ENCODE results near the gene DCAF15.
"Not testable (repeated sequence)": the region's sequence is repeated elsewhere in the genome, so short reads cannot be mapped to it uniquely, and the experiment has no call there.

Gene DCAF15

GRCh38 chr19:13959962-13960862 is 7.9 kb downstream of the DCAF15 start:
- no peak for DNase-seq (ENCODE audit: low read depth in 2 of 2)

GRCh38 chr19:13960863-13961784 is 8.8 kb downstream of the DCAF15 start:
- DNase-seq (ENCODE audit: low read depth in 2 of 2), result no peak

- DNase-seq (ENCODE audit: low read depth in 2 of 2), result no peak
These were observed 9.8 kb downstream of the DCAF15 start for GRCh38 chr19:13961826-13962698.

- DNase-seq (ENCODE audit: low read depth in 2 of 2), result no peak
These were observed 10.6 kb downstream of the DCAF15 start for GRCh38 chr19:13962699-13963602.

- DNase-seq (ENCODE audit: low read depth in 2 of 2), result no peak
These were observed 11.3 kb downstream of the DCAF15 start for GRCh38 chr19:13963603-13964105.

- DNase-seq (ENCODE audit: low read depth in 2 of 2), result no peak
These were observed 12.5 kb downstream of the DCAF15 start for GRCh38 chr19:13964776-13965175.

- no peak for DNase-seq (ENCODE audit: low read depth in 2 of 2)
These were observed 13.1 kb downstream of the DCAF15 start for GRCh38 chr19:13965377-13965896.

- DNase-seq (ENCODE audit: low read depth in 2 of 2), result no peak
These were observed 13.8 kb downstream of the DCAF15 start for GRCh38 chr19:13965926-13966683.

- DNase-seq (ENCODE audit: low read depth in 2 of 2), result no peak
These were observed 14.4 kb downstream of the DCAF15 start for GRCh38 chr19:13966684-13967128.

GRCh38 chr19:13967206-13967605 is 14.9 kb downstream of the DCAF15 start:
- not testable (repeated sequence) for DNase-seq (ENCODE audit: low read depth in 2 of 2)

- DNase-seq (ENCODE audit: low read depth in 2 of 2), result no peak
These were observed 16.1 kb downstream of the DCAF15 start for GRCh38 chr19:13968383-13968935.

- no peak for DNase-seq (ENCODE audit: low read depth in 2 of 2)
These were observed 16.7 kb downstream of the DCAF15 start for GRCh38 chr19:13968999-13969398.

GRCh38 chr19:13969897-13970296 is 17.6 kb downstream of the DCAF15 start:
- no peak for DNase-seq (ENCODE audit: low read depth in 2 of 2)

GRCh38 chr19:13971868-13972267 is 19.6 kb downstream of the DCAF15 start:
- DNase-seq (ENCODE audit: low read depth in 2 of 2), result not testable (repeated sequence)

- no peak for DNase-seq (ENCODE audit: low read depth in 2 of 2)
These were observed 20.3 kb downstream of the DCAF15 start for GRCh38 chr19:13972368-13973155.

GRCh38 chr19:13973479-13973878 is 21.2 kb downstream of the DCAF15 start:
- DNase-seq (ENCODE audit: low read depth in 2 of 2), result not testable (repeated sequence)

- no peak for DNase-seq (ENCODE audit: low read depth in 2 of 2)
These were observed 21.8 kb downstream of the DCAF15 start for GRCh38 chr19:13974073-13974472.

- no peak for DNase-seq (ENCODE audit: low read depth in 2 of 2)
These were observed 23.6 kb downstream of the DCAF15 start for GRCh38 chr19:13975870-13976269.
